Left ventricle myocardium inferior (tissue), 1 donor: Measurements from ENCODE around the gene DSTN. TPM values are rescaled to one million over a fixed set of nuclear protein-coding genes. Genes with fewer than 3 reads are reported as not detected.
"Not testable (repeated sequence)": the region's sequence is repeated elsewhere in the genome, so short reads cannot be mapped to it uniquely, and the experiment has no call there.

Experiments
- DNase-seq: peaks from one replicate; pipeline ENCODE4 v3.0.0-alpha.2; 2020
- H3K27ac ChIP-seq: fragments of 200-600 bp; replicated peaks from 2 replicates; pipeline ENCODE4 v1.8.0; 2021
- H3K27me3 ChIP-seq: fragments of 200-600 bp; 2 replicates; pipeline ENCODE4 v1.8.0; 2021; ENCODE audit warnings: low read depth
- H3K36me3 ChIP-seq: fragments of 200-600 bp; 2 replicates; pipeline ENCODE4 v1.8.0; 2021
- H3K4me1 ChIP-seq: fragments of 200-600 bp; 2 replicates; pipeline ENCODE4 v1.8.0; 2021
- H3K4me3 ChIP-seq: fragments of 200-600 bp; 2 replicates; pipeline ENCODE4 v1.8.0; 2021; ENCODE audit warnings: mild to moderate bottlenecking, moderate library complexity
- H3K9me3 ChIP-seq: fragments of 200-600 bp; replicated peaks from 2 replicates; pipeline ENCODE4 v1.8.0; 2021
- CTCF ChIP-seq: fragments of 200-600 bp; IDR thresholded peaks from 2 replicates; pipeline ENCODE4 v1.8.0; 2021; ENCODE audit warnings: antibody characterized with exemption, mild to moderate bottlenecking, borderline replicate concordance
- intact Hi-C: fragments of 100-400 bp; cut with micrococcal nuclease; formaldehyde crosslinking; loops from one replicate; pipeline ENCODE4 v1.11.0; 2022
- total RNA-seq: library from RNA; stranded (reverse); fragmentation: NEBNext Ultra II Directional; extraction: Animal tissue kit (Norgen Biotek cat#: 25700); gene quantifications from one replicate; pipeline ENCODE4 v1.2.1, GENCODE V29; 2021
- donor health status: DM: no; HTN: yes; CAD: no; lungs with severe emphysema.

DSTN gene
- total RNA-seq, 1 donor from 2014 or later: 635 TPM

DNA sequence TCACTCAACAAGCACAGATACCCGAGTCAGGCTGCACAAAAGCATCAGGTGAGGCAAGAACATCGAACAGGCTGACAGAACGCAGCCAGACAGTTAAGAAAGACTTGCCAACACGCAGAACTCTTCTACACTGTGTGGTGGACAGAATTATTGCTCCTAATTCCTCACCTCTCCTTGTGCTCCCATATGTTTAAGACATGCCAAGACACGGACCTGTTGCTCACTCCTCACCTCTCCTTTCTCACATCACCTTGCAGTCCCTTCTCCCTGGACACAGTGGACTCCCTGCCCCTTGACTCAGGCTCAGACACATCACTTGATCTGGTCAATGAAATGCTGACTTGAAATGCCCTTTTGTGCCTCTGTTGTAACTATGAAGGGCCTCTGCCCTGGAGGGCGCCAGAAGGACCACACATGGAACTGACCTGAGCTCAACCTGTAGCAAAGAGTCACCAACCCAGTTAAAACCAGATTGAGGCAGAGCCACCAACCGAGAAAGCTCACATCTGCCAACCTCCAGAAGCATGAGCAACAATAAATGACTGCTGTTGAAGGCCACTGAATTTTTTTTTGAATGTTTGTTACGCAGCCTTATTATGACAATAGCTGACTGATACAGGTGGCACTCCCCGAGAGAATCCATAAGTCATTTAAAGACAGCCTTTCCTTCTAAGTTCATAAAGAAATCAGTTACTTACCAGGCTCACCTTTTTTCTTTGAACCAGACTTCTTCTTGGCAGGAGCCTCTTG is 88.2 kb downstream of the DSTN start:
- TF ChIP-seq CTCF: no peak
- peaks cover 24% of the 10 kb centered on the region for H3K36me3 ChIP-seq

GRCh38 chr20:17658648-17658993 is 88.7 kb downstream of the DSTN start:
- no peaks in the 10 kb centered on the region for H3K9me3 ChIP-seq
- no peak for DNase-seq
- intact Hi-C loops: no loop called here
- TF ChIP-seq CTCF: no peak
- H3K27me3 ChIP-seq: no peaks in the 10 kb centered on the region
- H3K36me3 ChIP-seq: peaks cover 24% of the 10 kb centered on the region
- H3K4me3 ChIP-seq: no peak overlapping the region
- peaks cover 65% of the 10 kb centered on the region for H3K4me1 ChIP-seq
- H3K27ac ChIP-seq: no peak overlapping the region

More for the DNA sequence above, 88.2 kb downstream of the DSTN start:
- no peak overlapping the region for H3K27ac ChIP-seq
- H3K27me3 ChIP-seq: no peaks in the 10 kb centered on the region
- H3K9me3 ChIP-seq: no peaks in the 10 kb centered on the region
- no peak for DNase-seq
- peaks cover 62% of the 10 kb centered on the region for H3K4me1 ChIP-seq
- no peak overlapping the region for H3K4me3 ChIP-seq
- intact Hi-C loops: no loop called here

GRCh38 chr20:17659344-17659743 is 89.5 kb downstream of the DSTN start:
- peaks cover 24% of the 10 kb centered on the region for H3K36me3 ChIP-seq
- H3K27me3 ChIP-seq, H3K27ac ChIP-seq, DNase-seq, intact Hi-C loops, H3K9me3 ChIP-seq, H3K4me3 ChIP-seq: not testable (repeated sequence)
- peaks cover 73% of the 10 kb centered on the region for H3K4me1 ChIP-seq

Other genes starting within 250 kb of the DSTN start
- 0.66 TPM for gene BFSP1, start 38.7 kb upstream of the DSTN start, total RNA-seq
- gene RRBP1, start 112.2 kb downstream of the DSTN start, total RNA-seq: 31.3 TPM
- not detected for gene BANF2, start 129.9 kb downstream of the DSTN start, total RNA-seq